Measurements from ENCODE around the gene LYSMD3.

Gene LYSMD3

GRCh38 chr5:90557871-90558270 is 28.5 kb upstream of the LYSMD3 start:
- H3K27me3 ChIP-seq (ENCODE audit: low read depth, low read length) = peaks cover 22% of the 10 kb centered on the region
- no peaks in the 10 kb centered on the region for H4K20me1 ChIP-seq (ENCODE audit: insufficient read depth, low read length)
- H3K79me2 ChIP-seq (ENCODE audit: low read length) = no peaks in the 10 kb centered on the region
- TF ChIP-seq EZH2phosphoT487 (IDR thresholded peaks at IDR 0.05; ENCODE audit: low read depth) = no peak
- TF ChIP-seq CTCF (IDR thresholded peaks at IDR 0.05; ENCODE audit: low read depth, low read length) = no peak
- no peaks in the 10 kb centered on the region for H3K9me3 ChIP-seq (ENCODE audit: insufficient read depth, low read length)
- no peak overlapping the region for H3K4me3 ChIP-seq (ENCODE audit: low read length)
- no peaks in the 10 kb centered on the region for H3K4me1 ChIP-seq (ENCODE audit: low read length)
- H3K36me3 ChIP-seq (replicated peaks; ENCODE audit: low read depth, low read length) = no peaks in the 10 kb centered on the region
- no peak overlapping the region for H3K27ac ChIP-seq (ENCODE audit: low read length)
- H2AFZ ChIP-seq (ENCODE audit: low read depth, low read length) = no peak overlapping the region
- no peak overlapping the region for H3K9ac ChIP-seq (ENCODE audit: low read length)
- no peak overlapping the region for H3K4me2 ChIP-seq (ENCODE audit: low read length)

GRCh38 chr5:90557391-90557790 is 28.0 kb upstream of the LYSMD3 start:
- Histone ChIP-seq H3K4me2 (ENCODE audit: low read length) (no peak overlapping the region), H3K9ac (ENCODE audit: low read length) (no peak overlapping the region), H3K4me1 (ENCODE audit: low read length) (no peaks in the 10 kb centered on the region), H4K20me1 (ENCODE audit: insufficient read depth, low read length) (no peaks in the 10 kb centered on the region; the same call in 1 of the 2 replicates), H3K9me3 (ENCODE audit: insufficient read depth, low read length) (no peaks in the 10 kb centered on the region), H3K27ac (ENCODE audit: low read length) (no peak overlapping the region), H3K27me3 (ENCODE audit: low read depth, low read length) (peaks cover 27% of the 10 kb centered on the region), H3K4me3 (ENCODE audit: low read length) (no peak overlapping the region), H3K79me2 (ENCODE audit: low read length) (no peaks in the 10 kb centered on the region), H2AFZ (ENCODE audit: low read depth, low read length) (no peak overlapping the region), H3K36me3 (replicated peaks; ENCODE audit: low read depth, low read length) (no peaks in the 10 kb centered on the region)
- TF ChIP-seq EZH2phosphoT487 (IDR thresholded peaks at IDR 0.05; ENCODE audit: low read depth) (no peak), CTCF (IDR thresholded peaks at IDR 0.05; ENCODE audit: low read depth, low read length) (no peak)

GRCh38 chr5:90555666-90556065 is 26.3 kb upstream of the LYSMD3 start:
- no peaks in the 10 kb centered on the region for H3K9me3 ChIP-seq (ENCODE audit: insufficient read depth, low read length)
- no peak overlapping the region for H2AFZ ChIP-seq (ENCODE audit: low read depth, low read length)
- peaks cover 36% of the 10 kb centered on the region for H3K27me3 ChIP-seq (ENCODE audit: low read depth, low read length)
- H3K27ac ChIP-seq (ENCODE audit: low read length) = no peak overlapping the region
- H3K4me2 ChIP-seq (ENCODE audit: low read length) = no peak overlapping the region
- TF ChIP-seq EZH2phosphoT487 (IDR thresholded peaks at IDR 0.05; ENCODE audit: low read depth) (no peak), CTCF (IDR thresholded peaks at IDR 0.05; ENCODE audit: low read depth, low read length) (no peak)
- H4K20me1 ChIP-seq (ENCODE audit: insufficient read depth, low read length) = no peaks in the 10 kb centered on the region; the same call in 1 of the 2 replicates
- peaks cover 2% of the 10 kb centered on the region; the same call in 1 of the 2 replicates for H3K4me1 ChIP-seq (ENCODE audit: low read length)
- H3K9ac ChIP-seq (ENCODE audit: low read length) = no peak overlapping the region
- no peaks in the 10 kb centered on the region for H3K36me3 ChIP-seq (replicated peaks; ENCODE audit: low read depth, low read length)
- no peaks in the 10 kb centered on the region for H3K79me2 ChIP-seq (ENCODE audit: low read length)
- no peak overlapping the region for H3K4me3 ChIP-seq (ENCODE audit: low read length)

- Histone ChIP-seq H3K4me2 (ENCODE audit: low read length) (no peak overlapping the region), H3K4me3 (ENCODE audit: low read length) (no peak overlapping the region), H3K36me3 (replicated peaks; ENCODE audit: low read depth, low read length) (no peaks in the 10 kb centered on the region), H2AFZ (ENCODE audit: low read depth, low read length) (no peak overlapping the region), H3K4me1 (ENCODE audit: low read length) (peaks cover 2% of the 10 kb centered on the region; the same call in 1 of the 2 replicates), H4K20me1 (ENCODE audit: insufficient read depth, low read length) (no peaks in the 10 kb centered on the region; the same call in 1 of the 2 replicates), H3K27me3 (ENCODE audit: low read depth, low read length) (peaks cover 36% of the 10 kb centered on the region), H3K79me2 (ENCODE audit: low read length) (no peaks in the 10 kb centered on the region), H3K9me3 (ENCODE audit: insufficient read depth, low read length) (no peaks in the 10 kb centered on the region), H3K9ac (ENCODE audit: low read length) (no peak overlapping the region), H3K27ac (ENCODE audit: low read length) (no peak overlapping the region)
- TF ChIP-seq CTCF (IDR thresholded peaks at IDR 0.05; ENCODE audit: low read depth, low read length) = no peak
- TF ChIP-seq EZH2phosphoT487 (IDR thresholded peaks at IDR 0.05; ENCODE audit: low read depth) = no peak
Measured at GRCh38 chr5:90554358-90555006, 25.1 kb upstream of the LYSMD3 start.
